IMR-90 (cell line): ENCODE results near the gene CCSER1. TPM values are rescaled to one million over a fixed set of nuclear protein-coding genes. Genes with fewer than 3 reads are reported as not detected.

Source experiments
- ATAC-seq: fragments of 200-7000 bp; cut with Tn5 transposase; 2 replicates; pipeline ENCODE4 v1.9.1; 2020; ENCODE audit warnings: low read depth, mild to moderate bottlenecking, moderate library complexity
- BruUV-seq: library from RNA; stranded (reverse); fragments of 400-500 nt; replicated peaks from 2 replicates; lab custom pipeline; 2021; lab: Mats Ljungman, UMichigan
- CTCF ChIA-PET: fragments of 300-600 bp; formaldehyde crosslinking; extraction: SDS; loops from one replicate; lab custom pipeline; 2021; ENCODE audit warnings: antibody characterized with exemption; lab: Yijun Ruan, JAX
- POLR2A ChIA-PET: fragments of 300-600 bp; sonication (Branson Sonifier 250); formaldehyde crosslinking; loops from one replicate; lab custom pipeline; 2022; ENCODE audit warnings: antibody characterized with exemption; ENCODE audit not compliant: unreplicated experiment; lab: Charles Lee
- DNase-seq: peaks from one replicate; pipeline ENCODE4 v3.0.0; 2013
- H2AFZ ChIP-seq: replicated peaks from 2 replicates; pipeline ENCODE3; 2013; ENCODE audit warnings: low read length, mild to moderate bottlenecking; ENCODE audit not compliant: poor library complexity
- H2AK5ac ChIP-seq: 2 replicates; pipeline ENCODE4 v1.6.1; 2013; ENCODE audit warnings: low read depth, low read length, inconsistent platforms
- H2AK9ac ChIP-seq: replicated peaks from 2 replicates; pipeline ENCODE3; 2013; ENCODE audit warnings: mild to moderate bottlenecking, low read depth, low read length, moderate library complexity; ENCODE audit not compliant: poor library complexity
- H2BK120ac ChIP-seq: 2 replicates; pipeline ENCODE4 v1.6.1; 2013; ENCODE audit warnings: low read depth, low read length, inconsistent platforms
- H2BK15ac ChIP-seq: 3 replicates; pipeline ENCODE4 v1.6.1; 2013; ENCODE audit warnings: low read depth, low read length, inconsistent platforms
- H2BK20ac ChIP-seq: 2 replicates; pipeline ENCODE4 v1.6.1; 2013; ENCODE audit warnings: low read depth, mild to moderate bottlenecking, inconsistent platforms, low read length, moderate library complexity
- H2BK5ac ChIP-seq: 2 replicates; pipeline ENCODE4 v1.6.1; 2013; ENCODE audit warnings: mild to moderate bottlenecking, low read depth, low read length, inconsistent platforms; ENCODE audit not compliant: poor library complexity, severe bottlenecking
- H3K14ac ChIP-seq: replicated peaks from 2 replicates; pipeline ENCODE4 v1.6.1; 2013; ENCODE audit warnings: low read depth, low read length, inconsistent platforms
- H3K18ac ChIP-seq: 2 replicates; pipeline ENCODE4 v1.6.1; 2013; ENCODE audit warnings: low read depth, low read length, control low read depth
- H3K23ac ChIP-seq: 2 replicates; pipeline ENCODE4 v1.6.1; 2013; ENCODE audit warnings: low read depth, low read length, inconsistent platforms
- H3K27ac ChIP-seq: 2 replicates; pipeline ENCODE4 v1.5.1; 2013; ENCODE audit warnings: mild to moderate bottlenecking, control low read depth, low read length; ENCODE audit not compliant: insufficient read depth
- H3K27me3 ChIP-seq: 2 replicates; pipeline ENCODE4 v1.6.1; 2013; ENCODE audit warnings: low read length; ENCODE audit not compliant: control insufficient read depth, insufficient read depth
- H3K36me3 ChIP-seq: 2 replicates; pipeline ENCODE4 v1.6.1; 2013; ENCODE audit warnings: low read length, mixed read lengths; ENCODE audit not compliant: control insufficient read depth, insufficient read depth
- H3K4ac ChIP-seq: 2 replicates; pipeline ENCODE4 v1.6.1; 2013; ENCODE audit warnings: low read depth, low read length, inconsistent platforms
- H3K4me1 ChIP-seq: 2 replicates; pipeline ENCODE4 v1.6.1; 2013; ENCODE audit warnings: low read length, mixed read lengths; ENCODE audit not compliant: control insufficient read depth, insufficient read depth
- H3K4me2 ChIP-seq: 2 replicates; pipeline ENCODE4 v1.6.1; 2013; ENCODE audit warnings: low read depth, mild to moderate bottlenecking, control low read depth, low read length, moderate library complexity
- H3K4me3 ChIP-seq: 2 replicates; pipeline ENCODE4 v1.5.1; 2013; ENCODE audit warnings: low read depth, mild to moderate bottlenecking, control low read depth, low read length, moderate library complexity; ENCODE audit not compliant: insufficient read depth
- H3K56ac ChIP-seq: 2 replicates; pipeline ENCODE4 v1.6.1; 2013; ENCODE audit warnings: low read length, inconsistent platforms; ENCODE audit not compliant: insufficient read depth; ENCODE audit errors: extremely low read depth
- H3K79me1 ChIP-seq, 2 experiments: 2 replicates each; pipeline ENCODE4 v1.6.1; 2013; ENCODE audit warnings: low read length in 2 of 2, inconsistent platforms in 1 of 2, low read depth in 1 of 2
- H3K9ac ChIP-seq: 2 replicates; pipeline ENCODE4 v1.6.1; 2013; ENCODE audit warnings: low read depth, low read length, control low read depth
- H3K9me1 ChIP-seq: 2 replicates; pipeline ENCODE4 v1.6.1; 2013; ENCODE audit warnings: low read length, inconsistent platforms; ENCODE audit not compliant: insufficient read depth
- H3K9me3 ChIP-seq: 2 replicates; pipeline ENCODE4 v1.6.1; 2013; ENCODE audit warnings: low read length; ENCODE audit not compliant: control insufficient read depth, insufficient read depth
- H4K20me1 ChIP-seq: 2 replicates; pipeline ENCODE4 v1.6.1; 2013; ENCODE audit warnings: low read length, inconsistent platforms; ENCODE audit not compliant: insufficient read depth
- H4K5ac ChIP-seq: 2 replicates; pipeline ENCODE4 v1.6.1; 2013; ENCODE audit warnings: mild to moderate bottlenecking, low read depth, low read length, control low read depth
- H4K8ac ChIP-seq, 2 experiments: 2 replicates each; pipeline ENCODE4 v1.6.1; 2013; ENCODE audit warnings: low read depth in 2 of 2, low read length in 2 of 2, control low read depth in 1 of 2, inconsistent platforms in 1 of 2
- H4K91ac ChIP-seq: 2 replicates; pipeline ENCODE4 v1.6.1; 2013; ENCODE audit warnings: low read depth, low read length, inconsistent platforms; ENCODE audit not compliant: insufficient read depth
- MAZ ChIP-seq: IDR thresholded peaks from 2 replicates; pipeline ENCODE4 v1.6.1; 2012; ENCODE audit warnings: low read depth, mild to moderate bottlenecking, low read length, improper control_type of control experiment, moderate library complexity, borderline replicate concordance
- MXI1 ChIP-seq: IDR thresholded peaks from 2 replicates; pipeline ENCODE4 v1.6.1; 2012; ENCODE audit warnings: low read depth, mild to moderate bottlenecking, low read length, moderate library complexity, borderline replicate concordance
- SMC3 ChIP-seq: fragments of 150-350 bp; IDR thresholded peaks from 2 replicates; pipeline ENCODE4 v1.6.1; 2016; ENCODE audit warnings: low read depth, mild to moderate bottlenecking, antibody characterized with exemption, low read length, moderate library complexity
- whole genome bisulfite sequencing, 2 experiments: methylation state at CpG; one replicate each; pipeline versions ENCODE4 v1.1.5 to v1.1.7; 2013; ENCODE audit warnings: missing lambda C conversion rate in 2 of 2; ENCODE audit not compliant: insufficient read length in 1 of 2; ENCODE audit errors: extremely low coverage in 2 of 2; 5-methylcytosine and 5-hydroxymethylcytosine counted together
- dilution Hi-C: fragments of 300-500 bp; cut with HindIII; formaldehyde crosslinking; loops from one replicate; pipeline ENCODE4 v1.14.3; 2018; ENCODE audit warnings: low sequenced_read_pairs; ENCODE audit not compliant: unreplicated experiment
- in situ Hi-C: fragments of 300-500 bp; cut with MboI; formaldehyde crosslinking; loops from 3 replicates; pipeline ENCODE4 v1.14.3; 2019; ENCODE audit warnings: low sequenced_read_pairs, inconsistent platforms, mixed read lengths
- intact Hi-C: fragments of 100-400 bp; cut with micrococcal nuclease; formaldehyde crosslinking; loops from 2 replicates; pipeline ENCODE4 v1.10.0; 2022
- polyA plus RNA-seq, 3 experiments: library from polyadenylated mRNA; depleted of rRNA; stranded (reverse); fragments of >200 nt; gene quantifications; 2 replicates each; pipeline ENCODE4 v1.2.3, GENCODE V29; 2012; ENCODE audit warnings: low replicate concordance in 1 of 3
- total RNA-seq: library from RNA; depleted of rRNA; stranded (reverse); fragments of >200 nt; gene quantifications from 2 replicates; pipeline ENCODE4 v1.2.3, GENCODE V29; 2012
- TF ChIP-seq, protein P1 (sequence below): fragments of 150-350 bp; IDR thresholded peaks from 2 replicates; pipeline ENCODE4 v1.6.1; 2016; ENCODE audit warnings: low read depth, mild to moderate bottlenecking, low read length, moderate library complexity, borderline replicate concordance

Gene CCSER1
- total and polyA plus RNA-seq, 2 of the 4 experiments (the other 2 are of a cell fraction), result not detected

- H4K5ac ChIP-seq, result no peak overlapping the region
- no CpG with 5 or more reads among the region's 1 CpG for WGBS, 2 experiments
- no peak overlapping the region for H3K4me3 ChIP-seq
- H3K4me1 ChIP-seq, result no peaks in the 10 kb centered on the region
- no peak overlapping the region for H3K14ac ChIP-seq
- TF ChIP-seq MAZ (no peak), SMC3 (no peak), MXI1 (no peak)
- TF ChIP-seq, protein P1, sequence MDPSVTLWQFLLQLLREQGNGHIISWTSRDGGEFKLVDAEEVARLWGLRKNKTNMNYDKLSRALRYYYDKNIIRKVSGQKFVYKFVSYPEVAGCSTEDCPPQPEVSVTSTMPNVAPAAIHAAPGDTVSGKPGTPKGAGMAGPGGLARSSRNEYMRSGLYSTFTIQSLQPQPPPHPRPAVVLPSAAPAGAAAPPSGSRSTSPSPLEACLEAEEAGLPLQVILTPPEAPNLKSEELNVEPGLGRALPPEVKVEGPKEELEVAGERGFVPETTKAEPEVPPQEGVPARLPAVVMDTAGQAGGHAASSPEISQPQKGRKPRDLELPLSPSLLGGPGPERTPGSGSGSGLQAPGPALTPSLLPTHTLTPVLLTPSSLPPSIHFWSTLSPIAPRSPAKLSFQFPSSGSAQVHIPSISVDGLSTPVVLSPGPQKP, result no peak
- DNase-seq, result no peak
- no TSS peak for BruUV-seq
- no peaks in the 10 kb centered on the region for H3K36me3 ChIP-seq
- H2AFZ ChIP-seq, result no peak overlapping the region
- dilution Hi-C loops (no loop called here), intact Hi-C loops (no loop called here), in situ Hi-C loops (no loop called here)
- no peak overlapping the region for H2AK5ac ChIP-seq
- H2AK9ac ChIP-seq, result no peak overlapping the region
- H3K27me3 ChIP-seq, result no peaks in the 10 kb centered on the region
- H4K91ac ChIP-seq, result no peak overlapping the region
- H4K20me1 ChIP-seq, result no peaks in the 10 kb centered on the region
- no peak overlapping the region for H2BK5ac ChIP-seq
- H4K8ac ChIP-seq, result no peak overlapping the region
- H2BK120ac ChIP-seq, result no peak overlapping the region
- H3K23ac ChIP-seq, result no peak overlapping the region
- no peak overlapping the region for H3K4me2 ChIP-seq
- H2BK20ac ChIP-seq, result no peak overlapping the region
- no peak overlapping the region for H3K9ac ChIP-seq
- no peak overlapping the region for H3K27ac ChIP-seq
- H3K18ac ChIP-seq, result no peak overlapping the region
- H3K79me1 ChIP-seq, result no peaks in the 10 kb centered on the region
- ChIA-PET POLR2A (no interaction called here), CTCF (no interaction called here)
- no peaks in the 10 kb centered on the region for H3K9me1 ChIP-seq
- no peak overlapping the region for H3K4ac ChIP-seq
- no peak overlapping the region for H3K56ac ChIP-seq
- H2BK15ac ChIP-seq, result no peak overlapping the region
- H3K9me3 ChIP-seq, result no peaks in the 10 kb centered on the region; the same call in 1 of the 2 replicates
- no peak for ATAC-seq
These were observed 1473.1 kb downstream of the CCSER1 start for GRCh38 chr4:91600301-91600700.
